ENCODE results near the gene SPECC1L.

SPECC1L gene

DNA sequence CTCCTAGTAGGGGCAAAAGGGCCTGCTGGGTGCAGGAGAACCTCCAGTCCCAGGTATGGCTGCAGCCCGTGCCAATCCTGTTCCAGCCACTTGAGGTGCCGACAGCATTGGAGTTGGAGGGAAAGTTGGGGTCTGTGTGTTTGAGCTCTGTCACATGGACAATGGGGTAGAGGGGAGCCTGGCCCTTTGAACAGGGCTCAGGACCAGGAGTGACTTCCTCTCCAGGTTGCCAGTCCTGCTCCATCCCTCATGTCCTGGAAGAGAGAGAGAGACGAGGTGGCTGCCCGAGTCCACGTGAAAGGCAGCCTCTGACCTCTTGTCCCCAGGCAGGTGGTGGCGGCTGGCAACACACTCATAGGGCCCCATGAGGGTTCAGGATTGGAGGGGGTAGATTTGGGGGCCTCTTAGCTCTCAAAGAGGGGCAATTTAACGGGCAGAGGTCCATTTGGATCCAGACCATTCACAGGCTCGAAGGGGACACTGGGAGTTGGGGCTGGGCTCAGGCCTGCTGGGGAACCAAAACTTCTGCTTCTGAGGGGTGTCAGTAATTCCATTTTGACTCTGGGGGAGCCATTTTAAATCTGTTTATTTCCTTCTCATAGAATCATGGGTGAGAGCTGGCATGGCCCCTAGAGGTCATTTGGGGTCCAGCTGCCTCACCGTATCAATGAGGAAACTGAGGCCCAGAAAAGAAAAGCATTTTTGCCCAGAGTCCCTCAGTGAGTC lies 160.8 kb downstream of the SPECC1L start:
- no peak for FAIRE-seq

DNA sequence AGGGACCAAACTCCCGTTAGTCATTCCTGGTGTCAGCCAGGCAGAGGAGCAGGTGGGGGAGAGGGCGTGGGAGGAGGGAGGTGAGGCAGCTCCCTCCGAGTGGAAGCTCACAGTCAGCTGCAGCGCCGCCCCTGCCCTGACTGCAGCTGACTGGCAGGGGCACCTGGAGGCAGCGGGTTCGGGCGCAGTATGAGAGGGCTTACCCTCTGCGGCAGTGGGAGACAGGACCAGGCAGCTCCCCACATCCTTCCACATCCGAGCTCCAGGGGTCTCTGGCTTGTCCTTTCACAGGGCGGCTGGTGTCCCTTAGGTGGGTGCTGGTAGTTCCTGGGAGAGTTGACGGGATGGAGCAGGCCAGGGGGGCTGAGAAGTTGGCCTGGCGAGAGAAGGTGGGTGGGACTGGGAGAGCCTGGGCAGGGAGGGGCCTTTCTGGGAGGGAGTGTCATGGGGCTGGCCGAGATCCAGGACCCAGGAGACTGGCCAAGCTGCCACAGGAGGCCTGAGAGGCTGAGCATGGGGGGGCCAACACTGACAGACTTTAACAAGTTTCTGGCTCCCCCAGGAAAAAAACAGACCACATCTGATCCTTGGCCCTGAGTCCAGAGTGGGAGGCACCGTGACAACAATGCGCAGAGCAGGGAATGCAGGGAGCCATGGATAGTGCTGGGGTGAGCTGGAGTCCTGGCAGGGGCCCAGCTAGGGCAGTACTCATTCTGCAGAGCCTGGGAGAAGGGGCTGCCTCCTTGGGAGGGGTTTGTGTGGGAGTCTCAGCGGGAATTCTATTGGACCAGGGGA lies 161.6 kb downstream of the SPECC1L start:
- no peak for FAIRE-seq

DNA sequence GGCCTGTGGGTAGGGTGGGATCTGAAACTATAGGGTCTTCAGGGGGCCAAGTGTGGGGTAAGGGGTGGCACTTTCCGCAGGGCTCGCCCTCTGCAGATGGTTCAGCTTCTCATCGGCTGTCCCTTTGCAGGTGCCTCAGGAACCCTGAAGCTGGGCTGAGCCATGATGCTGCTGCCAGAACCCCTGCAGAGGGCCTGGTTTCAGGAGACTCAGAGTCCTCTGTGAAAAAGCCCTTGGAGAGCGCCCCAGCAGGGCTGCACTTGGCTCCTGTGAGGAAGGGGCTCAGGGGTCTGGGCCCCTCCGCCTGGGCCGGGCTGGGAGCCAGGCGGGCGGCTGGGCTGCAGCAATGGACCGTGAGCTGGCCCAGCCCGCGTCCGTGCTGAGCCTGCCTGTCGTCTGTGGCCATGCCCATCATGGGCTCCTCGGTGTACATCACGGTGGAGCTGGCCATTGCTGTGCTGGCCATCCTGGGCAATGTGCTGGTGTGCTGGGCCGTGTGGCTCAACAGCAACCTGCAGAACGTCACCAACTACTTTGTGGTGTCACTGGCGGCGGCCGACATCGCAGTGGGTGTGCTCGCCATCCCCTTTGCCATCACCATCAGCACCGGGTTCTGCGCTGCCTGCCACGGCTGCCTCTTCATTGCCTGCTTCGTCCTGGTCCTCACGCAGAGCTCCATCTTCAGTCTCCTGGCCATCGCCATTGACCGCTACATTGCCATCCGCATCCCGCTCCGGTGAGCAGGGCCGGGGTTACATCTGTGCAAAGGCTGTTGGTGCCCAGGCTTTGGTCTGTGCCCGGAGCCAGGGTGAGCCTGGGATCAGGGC lies 162.6 kb downstream of the SPECC1L start:
- FAIRE-seq = no peak

DNA sequence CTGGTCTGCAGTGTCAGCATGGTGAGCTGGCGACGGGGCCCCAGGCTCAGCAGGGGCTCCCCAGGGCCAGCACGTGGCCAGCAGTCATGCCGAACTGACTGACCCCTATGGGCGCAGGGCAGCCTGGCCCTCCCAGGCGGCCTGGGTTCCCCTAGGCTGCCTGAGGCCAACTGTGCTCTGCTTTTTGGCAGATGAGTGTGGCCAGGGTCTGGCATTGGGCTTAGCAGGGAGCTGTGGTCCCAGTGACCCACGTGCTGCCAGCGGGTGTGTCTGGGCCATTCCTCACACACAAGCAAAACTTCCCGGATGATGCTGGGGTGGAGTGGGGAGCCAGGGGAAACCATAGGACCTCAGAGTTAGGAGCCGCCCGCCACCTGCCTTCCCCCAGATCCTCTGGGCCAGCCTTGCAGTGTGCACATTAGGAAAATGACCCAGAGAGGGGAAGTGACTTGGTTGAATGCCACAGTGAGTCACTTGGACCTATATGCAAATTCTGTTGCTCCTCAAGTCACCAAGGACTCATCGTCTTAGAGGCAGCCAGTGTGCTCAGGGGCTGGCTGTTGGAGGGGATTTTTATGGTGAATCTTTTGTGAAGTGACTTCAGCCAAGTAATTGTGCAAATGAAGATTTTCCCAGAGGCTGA lies 163.3 kb downstream of the SPECC1L start:
- no peak for FAIRE-seq

DNA sequence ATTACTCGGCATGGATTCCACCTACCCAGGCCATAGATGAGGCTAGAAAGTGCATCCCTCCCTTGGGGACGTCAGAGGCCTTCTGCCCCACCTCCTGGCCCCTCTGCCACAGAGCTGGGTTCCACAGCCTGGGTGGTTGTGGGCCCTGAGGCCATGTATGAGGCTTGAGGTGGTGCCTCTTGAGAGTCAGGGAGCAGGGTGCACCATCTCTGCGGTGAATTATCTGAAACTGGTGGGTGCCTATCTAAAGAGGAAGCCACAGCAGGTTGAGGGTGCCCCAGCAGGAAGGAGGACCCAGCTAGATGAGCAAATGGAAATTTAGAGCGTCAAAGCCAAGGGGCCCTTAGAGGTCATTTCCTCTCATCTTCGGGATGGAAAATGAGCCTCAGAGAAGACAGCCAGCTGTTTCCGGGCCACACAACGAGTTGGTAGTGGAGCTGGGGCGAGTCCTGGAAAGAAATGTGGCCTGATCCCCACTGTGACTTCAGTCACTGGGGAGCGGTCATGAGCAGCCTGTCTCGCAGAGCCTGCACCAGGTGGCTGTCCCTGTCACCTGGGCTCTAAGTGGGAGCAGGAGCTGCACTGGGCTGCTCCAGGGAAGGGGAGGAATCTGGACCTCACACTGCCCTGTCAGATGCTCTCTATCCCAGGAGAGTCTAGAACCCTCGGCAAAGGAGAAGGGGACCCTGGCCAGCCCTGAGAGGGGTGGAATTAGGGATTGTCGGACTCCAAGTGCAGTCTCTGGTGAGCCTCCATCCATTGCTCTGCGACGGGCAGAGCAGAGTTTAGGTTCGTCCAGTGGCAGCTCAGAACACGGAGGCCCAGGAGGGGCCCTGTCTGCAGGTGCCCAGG lies 164.1 kb downstream of the SPECC1L start:
- no peak for FAIRE-seq

DNA sequence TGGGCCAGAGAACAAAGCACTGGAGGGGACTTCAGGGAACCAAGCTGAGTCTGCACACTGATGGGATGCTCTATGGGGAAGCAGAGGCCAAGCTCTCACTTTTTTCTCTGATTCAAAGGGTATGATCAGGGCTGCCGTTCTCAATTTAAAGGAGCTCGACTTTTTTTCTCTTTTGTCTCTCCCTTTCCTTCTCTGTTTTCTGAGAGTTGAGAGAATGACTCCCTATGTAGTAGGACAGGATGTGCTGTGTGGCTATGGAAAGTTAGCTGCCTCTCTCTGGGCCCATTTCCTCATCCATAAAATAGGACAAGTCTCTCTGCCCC lies 164.7 kb downstream of the SPECC1L start:
- FAIRE-seq = no peak

DNA sequence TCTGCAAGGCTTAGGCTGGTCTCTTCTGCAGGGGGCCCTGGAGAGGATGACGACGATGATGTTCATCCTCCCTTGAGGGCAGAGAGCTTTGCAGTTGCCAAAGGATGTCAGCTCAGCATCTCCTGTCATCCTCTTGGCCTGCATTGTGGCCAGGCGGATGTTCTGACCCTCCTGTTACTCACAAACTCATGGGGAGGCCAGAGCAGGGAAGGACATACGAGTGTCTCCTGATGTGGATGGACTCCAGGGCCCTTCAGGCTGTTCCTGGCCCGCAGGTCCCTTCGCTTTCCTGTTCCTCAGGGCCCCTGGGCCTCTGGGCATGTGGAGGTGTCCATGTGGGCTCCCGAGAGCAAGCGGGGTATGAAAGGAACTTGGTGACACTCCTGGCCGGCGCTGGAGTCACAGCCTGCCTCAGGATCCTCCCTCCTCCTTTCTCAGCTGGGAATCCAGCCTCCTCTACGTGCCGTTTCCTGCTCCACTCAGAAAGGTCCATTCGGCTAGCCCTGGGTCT lies 165.3 kb downstream of the SPECC1L start:
- FAIRE-seq = no peak

DNA sequence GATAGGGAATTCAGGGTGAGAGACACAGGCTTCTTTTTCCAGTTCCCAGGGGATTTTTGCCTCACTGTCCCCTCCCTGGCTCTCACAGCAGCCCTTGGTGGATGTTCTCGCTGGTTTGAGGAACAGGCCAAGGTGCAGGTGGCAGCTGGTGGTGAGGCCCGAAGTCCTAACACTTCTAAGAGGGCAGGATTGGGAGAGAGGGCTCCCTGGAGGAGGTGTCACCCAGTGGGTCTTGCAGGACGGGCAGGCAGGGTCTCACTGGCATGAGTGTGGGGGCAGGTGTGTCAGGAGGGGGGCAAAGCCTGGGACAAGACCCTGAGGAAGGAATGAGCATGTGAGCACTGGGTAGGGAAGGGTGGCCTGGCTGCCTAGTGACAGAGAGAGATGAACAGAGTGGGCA lies 165.9 kb downstream of the SPECC1L start:
- FAIRE-seq = no peak

DNA sequence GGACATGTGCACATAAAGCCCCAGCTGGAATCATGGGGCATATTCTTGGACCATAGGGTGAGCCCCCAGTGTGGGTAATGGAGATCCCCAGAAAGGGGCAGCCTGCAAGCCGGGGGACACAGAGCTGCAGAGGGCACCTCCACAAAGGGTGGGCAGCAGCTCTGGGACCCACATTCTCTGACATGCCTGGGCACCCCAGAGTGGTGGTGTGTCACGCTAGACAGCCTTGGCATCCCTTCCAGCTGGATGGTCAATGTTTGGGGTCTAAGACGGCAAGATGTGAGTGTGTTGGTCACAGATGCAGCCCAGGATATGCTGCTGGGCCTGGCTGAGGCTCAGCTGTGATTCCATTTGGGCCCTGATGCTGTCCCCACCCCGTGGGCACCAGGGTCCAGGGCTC lies 166.5 kb downstream of the SPECC1L start:
- no peak for FAIRE-seq

DNA sequence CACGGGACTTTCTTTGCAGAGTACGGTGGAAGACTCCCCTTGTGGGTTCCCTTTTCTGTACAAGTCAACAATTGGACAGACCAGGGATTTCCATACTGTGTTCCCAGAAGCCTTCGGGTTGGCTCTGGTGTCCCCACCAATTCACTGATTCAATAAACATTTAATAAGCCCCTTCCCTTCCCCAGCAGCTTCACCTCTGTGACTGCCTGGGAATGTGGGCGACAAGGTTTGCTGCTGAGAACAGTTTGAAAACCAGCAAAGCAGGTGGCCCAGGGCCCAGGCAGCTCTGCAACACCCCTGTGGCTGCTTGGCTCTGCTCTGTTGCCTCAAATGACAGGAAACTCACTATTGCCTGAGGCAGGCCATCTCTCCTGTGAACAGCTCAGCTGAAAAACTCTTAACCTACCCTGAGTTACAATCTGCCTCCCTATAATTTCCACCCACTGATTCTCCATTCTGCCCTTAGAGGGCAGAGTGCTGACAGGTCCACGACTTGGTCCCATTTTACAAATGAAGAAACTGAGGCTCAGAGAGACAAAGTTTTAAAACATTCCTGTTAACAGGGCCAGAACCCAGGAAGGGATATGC lies 167.2 kb downstream of the SPECC1L start:
- no peak for FAIRE-seq

DNA sequence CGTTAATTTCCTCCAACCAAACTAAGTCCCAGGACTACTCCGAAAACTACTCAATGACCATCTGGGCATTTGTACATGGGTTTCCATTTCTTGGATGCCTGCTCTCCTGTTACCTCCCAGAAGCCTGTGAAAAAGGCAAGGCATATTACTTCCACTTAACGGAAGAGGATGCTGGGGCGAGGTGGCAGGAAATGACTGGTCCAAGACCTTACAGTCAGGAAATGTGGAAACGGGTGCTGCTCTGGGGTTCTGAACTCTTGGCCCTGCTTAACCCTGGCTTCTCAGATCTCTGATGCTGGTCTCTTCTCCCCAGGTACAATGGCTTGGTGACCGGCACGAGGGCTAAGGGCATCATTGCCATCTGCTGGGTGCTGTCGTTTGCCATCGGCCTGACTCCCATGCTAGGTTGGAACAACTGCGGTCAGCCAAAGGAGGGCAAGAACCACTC lies 169.7 kb downstream of the SPECC1L start:
- no peak for FAIRE-seq

DNA sequence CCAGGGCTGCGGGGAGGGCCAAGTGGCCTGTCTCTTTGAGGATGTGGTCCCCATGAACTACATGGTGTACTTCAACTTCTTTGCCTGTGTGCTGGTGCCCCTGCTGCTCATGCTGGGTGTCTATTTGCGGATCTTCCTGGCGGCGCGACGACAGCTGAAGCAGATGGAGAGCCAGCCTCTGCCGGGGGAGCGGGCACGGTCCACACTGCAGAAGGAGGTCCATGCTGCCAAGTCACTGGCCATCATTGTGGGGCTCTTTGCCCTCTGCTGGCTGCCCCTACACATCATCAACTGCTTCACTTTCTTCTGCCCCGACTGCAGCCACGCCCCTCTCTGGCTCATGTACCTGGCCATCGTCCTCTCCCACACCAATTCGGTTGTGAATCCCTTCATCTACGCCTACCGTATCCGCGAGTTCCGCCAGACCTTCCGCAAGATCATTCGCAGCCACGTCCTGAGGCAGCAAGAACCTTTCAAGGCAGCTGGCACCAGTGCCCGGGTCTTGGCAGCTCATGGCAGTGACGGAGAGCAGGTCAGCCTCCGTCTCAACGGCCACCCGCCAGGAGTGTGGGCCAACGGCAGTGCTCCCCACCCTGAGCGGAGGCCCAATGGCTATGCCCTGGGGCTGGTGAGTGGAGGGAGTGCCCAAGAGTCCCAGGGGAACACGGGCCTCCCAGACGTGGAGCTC lies 170.2 kb downstream of the SPECC1L start:
- FAIRE-seq = no peak

DNA sequence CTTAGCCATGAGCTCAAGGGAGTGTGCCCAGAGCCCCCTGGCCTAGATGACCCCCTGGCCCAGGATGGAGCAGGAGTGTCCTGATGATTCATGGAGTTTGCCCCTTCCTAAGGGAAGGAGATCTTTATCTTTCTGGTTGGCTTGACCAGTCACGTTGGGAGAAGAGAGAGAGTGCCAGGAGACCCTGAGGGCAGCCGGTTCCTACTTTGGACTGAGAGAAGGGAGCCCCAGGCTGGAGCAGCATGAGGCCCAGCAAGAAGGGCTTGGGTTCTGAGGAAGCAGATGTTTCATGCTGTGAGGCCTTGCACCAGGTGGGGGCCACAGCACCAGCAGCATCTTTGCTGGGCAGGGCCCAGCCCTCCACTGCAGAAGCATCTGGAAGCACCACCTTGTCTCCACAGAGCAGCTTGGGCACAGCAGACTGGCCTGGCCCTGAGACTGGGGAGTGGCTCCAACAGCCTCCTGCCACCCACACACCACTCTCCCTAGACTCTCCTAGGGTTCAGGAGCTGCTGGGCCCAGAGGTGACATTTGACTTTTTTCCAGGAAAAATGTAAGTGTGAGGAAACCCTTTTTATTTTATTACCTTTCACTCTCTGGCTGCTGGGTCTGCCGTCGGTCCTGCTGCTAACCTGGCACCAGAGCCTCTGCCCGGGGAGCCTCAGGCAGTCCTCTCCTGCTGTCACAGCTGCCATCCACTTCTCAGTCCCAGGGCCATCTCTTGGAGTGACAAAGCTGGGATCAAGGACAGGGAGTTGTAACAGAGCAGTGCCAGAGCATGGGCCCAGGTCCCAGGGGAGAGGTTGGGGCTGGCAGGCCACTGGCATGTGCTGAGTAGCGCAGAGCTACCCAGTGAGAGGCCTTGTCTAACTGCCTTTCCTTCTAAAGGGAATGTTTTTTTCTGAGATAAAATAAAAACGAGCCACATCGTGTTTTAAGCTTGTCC lies 171.0 kb downstream of the SPECC1L start:
- no peak for FAIRE-seq

DNA sequence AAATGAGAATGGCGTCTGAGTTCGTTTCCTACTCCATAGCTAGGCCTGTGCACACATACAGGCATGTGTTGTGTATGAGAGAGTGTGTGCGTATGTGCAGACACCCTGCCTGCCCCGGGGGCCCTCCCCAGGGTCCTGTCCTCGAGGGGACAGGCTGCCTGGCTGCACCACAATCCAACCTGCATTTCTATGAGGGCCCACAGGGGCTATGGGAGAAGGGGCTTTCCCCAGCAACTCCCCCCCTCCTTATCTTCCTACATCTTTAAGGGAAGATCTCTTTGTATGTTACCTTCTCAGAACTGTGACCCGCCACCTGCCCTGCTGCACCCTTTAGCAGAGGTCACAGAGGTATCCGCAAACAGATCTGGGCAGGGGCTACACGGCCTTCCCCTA lies 171.7 kb downstream of the SPECC1L start:
- no peak for FAIRE-seq

DNA sequence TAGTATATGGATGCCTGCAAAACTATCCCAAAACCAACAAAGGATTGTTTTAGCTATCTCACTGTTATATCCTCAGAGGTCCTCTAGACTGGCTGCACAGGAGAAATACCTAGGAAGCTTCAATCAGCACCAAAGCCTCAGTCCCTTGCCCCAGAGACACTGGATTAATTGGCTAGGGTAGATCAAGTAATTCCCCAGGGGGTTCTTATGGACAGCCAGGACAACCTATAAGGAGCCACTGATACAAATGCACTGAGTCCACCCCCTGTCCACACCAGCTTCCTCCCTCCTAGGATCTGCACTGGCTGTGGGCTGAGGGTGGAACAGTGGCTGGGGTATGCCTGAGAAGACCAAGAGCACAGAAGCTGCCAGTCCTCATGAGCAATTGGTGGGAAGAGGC lies 173.0 kb downstream of the SPECC1L start:
- FAIRE-seq = no peak

DNA sequence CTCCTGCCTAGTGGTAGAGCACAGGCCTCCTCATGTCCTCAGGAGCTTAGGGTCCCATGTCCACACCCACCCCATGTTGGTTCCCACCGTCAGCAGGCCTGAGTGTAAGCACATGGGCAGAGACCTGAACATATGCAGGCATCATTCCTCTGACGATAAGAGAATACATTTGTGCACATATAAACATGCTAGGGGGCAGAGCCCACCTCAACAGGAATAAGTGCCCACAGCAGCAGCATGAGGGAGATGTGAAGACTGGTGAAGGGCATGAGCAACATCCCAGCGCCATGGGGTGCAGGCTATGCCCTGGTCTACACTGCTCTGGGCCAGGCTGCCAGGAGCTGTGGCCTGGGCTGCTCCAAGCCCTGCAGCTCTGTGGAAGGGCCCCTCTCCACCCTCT lies 173.6 kb downstream of the SPECC1L start:
- FAIRE-seq = no peak

DNA sequence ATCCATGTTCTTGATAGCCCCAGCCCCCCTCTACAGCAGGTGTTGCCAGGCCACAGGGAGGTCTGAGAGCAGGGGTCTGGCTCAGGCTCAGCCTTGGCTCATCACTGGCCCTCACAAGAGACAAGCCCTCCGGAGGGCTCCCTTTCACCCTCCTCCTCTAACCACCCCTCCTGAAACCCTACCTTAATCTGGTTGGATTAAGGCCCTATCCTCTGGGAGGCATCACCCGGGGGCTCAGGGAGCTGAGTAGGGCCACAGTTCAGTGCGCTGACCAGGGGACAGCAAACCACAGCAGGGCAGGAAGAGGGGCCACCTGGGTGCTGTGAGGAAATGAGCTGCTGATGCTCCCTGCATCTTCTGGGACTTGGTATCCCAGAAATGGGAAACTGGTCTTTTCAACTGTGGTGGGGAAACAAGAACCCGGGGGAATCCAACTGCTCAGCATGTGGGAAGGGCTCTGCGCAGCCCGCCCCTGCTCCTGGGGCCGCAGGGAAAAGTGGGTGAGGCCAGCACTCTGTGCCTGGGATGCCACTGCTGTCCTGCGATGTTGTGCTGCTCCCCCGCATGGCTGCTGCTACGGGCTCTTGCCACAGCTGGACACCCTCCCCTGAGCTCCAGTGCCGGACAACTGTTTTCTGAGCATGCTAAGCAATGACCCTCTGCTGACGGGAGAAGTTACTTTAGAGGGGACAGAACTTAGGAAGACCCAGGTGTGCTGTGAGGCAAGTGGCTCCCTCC lies 174.3 kb downstream of the SPECC1L start:
- FAIRE-seq = no peak

DNA sequence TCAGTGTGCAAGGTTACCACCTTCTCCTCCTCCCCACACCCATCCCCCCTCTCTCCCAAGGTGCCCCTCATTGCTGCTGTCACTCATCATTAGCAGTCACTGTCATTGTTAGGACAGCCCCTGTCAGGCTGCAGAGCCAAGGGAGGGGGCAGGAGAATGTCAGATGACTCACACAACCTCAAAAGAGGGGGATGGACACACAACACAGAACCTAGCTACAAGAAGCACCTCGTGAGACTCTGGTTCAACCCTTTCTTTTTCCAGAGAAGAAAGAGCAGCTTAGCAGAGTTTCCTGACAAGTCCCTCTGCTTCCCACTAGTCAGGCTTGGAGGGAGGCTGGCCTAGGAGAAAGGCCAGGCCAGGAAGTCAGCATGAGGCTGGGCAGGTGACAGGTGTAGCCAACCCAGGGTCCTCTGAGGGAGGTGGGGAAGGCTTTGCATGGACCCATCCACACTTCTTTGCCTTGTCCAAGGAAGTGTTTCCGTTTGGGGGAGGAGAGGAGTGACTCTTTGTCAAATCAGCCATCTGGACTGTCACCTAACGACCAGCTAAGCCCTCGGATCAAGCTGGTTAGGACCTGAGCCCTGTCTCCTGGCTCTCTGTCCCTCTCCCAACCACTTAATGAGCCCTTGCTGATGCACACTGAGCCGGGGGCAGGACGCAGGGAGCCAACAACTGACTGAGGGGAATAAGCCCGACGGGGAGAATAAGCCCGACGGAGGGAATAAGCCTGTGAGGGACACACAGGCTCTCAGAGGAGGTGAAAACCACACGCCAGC lies 175.0 kb downstream of the SPECC1L start:
- no peak for FAIRE-seq
